ENCODE measurements around the gene PAQR4. TPM values are rescaled to one million over a fixed set of nuclear protein-coding genes. Genes with fewer than 3 reads are reported as not detected.

Gene PAQR4
- total and polyA plus RNA-seq, 10 of the 15 experiments (the other 5 are each of a cell fraction or from before 2014, with no cell fraction given): 0.39 to 31.8 (median 13.5) TPM

DNA sequence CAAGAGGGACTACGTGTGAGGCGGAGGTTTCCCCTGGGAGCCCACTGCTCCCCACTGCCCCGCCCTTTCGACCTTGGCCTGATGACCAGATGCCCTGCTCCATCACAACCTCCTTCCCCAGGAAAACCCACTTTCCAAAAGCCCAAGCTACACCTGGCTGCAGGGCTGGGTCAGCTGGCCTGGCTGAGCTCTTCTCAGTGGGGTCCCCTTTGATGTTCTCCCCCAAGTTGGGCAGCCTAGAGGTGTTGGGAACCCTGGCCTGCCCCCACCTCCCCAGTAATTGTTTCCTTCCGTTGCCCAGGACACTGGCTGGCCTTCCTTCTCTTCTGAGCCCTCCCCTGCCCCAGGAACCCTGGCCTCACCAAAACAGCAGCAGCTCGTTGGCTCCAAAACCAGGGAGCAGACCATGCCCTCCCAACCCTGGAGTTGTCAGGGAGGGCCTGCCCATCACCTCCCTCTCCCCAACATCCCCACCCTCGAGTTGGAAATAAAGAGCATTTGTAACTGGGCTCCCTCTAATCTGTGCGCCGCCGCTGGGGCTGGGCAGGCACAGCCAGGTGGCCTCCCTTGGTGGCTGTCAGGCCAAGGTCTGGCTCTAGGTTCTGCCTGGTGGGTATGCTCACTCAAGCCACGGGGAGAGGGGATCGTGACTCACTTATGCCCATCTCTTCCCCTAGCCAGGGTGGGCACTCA is 45.0 kb downstream of the PAQR4 start:
- CTCF ChIA-PET: interaction anchor here (0.6 to 1.3 kb wide), 4 partner anchors 8 to 20 kb away, joined by 3 to 4 read pairs (median 3); no protein-coding TSS in a partner anchor
- intact Hi-C loops (cut with micrococcal nuclease; ENCODE audit: unreplicated experiment) (no loop called here), in situ Hi-C loops (cut with MboI) (no loop called here)
- Histone ChIP-seq H3K4me1 (ENCODE audit: control insufficient read depth, insufficient read depth, low read length) (no peaks in the 10 kb centered on the region), H3K27ac (ENCODE audit: control insufficient read depth, insufficient read depth) (no peak overlapping the region), H4K20me1 (ENCODE audit: control insufficient read depth, insufficient read depth) (no peaks in the 10 kb centered on the region), H3K9ac (ENCODE audit: control insufficient read depth, insufficient read depth, low read length) (no peak overlapping the region), H3K4me3 (no peak overlapping the region), H3K36me3 (ENCODE audit: control insufficient read depth in 2 of 2, insufficient read depth in 2 of 2, low read length in 1 of 2) (no peaks in the 10 kb centered on the region), H3K9me3 (replicated peaks; ENCODE audit: control insufficient read depth, insufficient read depth, low read length) (no peaks in the 10 kb centered on the region), H2AFZ (ENCODE audit: control insufficient read depth, low read depth, low read length) (no peak overlapping the region), H3K4me2 (ENCODE audit: control insufficient read depth, insufficient read depth) (no peak overlapping the region), H3K79me2 (ENCODE audit: control insufficient read depth, insufficient read depth, low read length) (no peaks in the 10 kb centered on the region), H3K27me3 (replicated peaks in 1 of 2; ENCODE audit: control insufficient read depth in 2 of 2, insufficient read depth in 2 of 2, low read length in 1 of 2) (peaks cover 0 to 10% of the 10 kb centered on the region in 2 experiments)
- ATAC-seq: no peak
- SMC1A ChIA-PET (ENCODE audit: uncharacterized antibody, unreplicated experiment): no interaction called here
- no TSS peak for BruUV-seq (replicated peaks)
- POLR2A ChIA-PET: no interaction called here
- no peak for FAIRE-seq
- no peak for DNase-seq (ENCODE audit: low read depth, low spot score)
- RAD21 ChIA-PET (ENCODE audit: unreplicated experiment): no interaction called here
- 42% methylated on average over 12 of the region's 12 CpGs for WGBS (ENCODE audit: insufficient coverage, insufficient replicate concordance, low lambda C conversion rate, missing lambda C conversion rate)
- TF ChIP-seq, protein P1, sequence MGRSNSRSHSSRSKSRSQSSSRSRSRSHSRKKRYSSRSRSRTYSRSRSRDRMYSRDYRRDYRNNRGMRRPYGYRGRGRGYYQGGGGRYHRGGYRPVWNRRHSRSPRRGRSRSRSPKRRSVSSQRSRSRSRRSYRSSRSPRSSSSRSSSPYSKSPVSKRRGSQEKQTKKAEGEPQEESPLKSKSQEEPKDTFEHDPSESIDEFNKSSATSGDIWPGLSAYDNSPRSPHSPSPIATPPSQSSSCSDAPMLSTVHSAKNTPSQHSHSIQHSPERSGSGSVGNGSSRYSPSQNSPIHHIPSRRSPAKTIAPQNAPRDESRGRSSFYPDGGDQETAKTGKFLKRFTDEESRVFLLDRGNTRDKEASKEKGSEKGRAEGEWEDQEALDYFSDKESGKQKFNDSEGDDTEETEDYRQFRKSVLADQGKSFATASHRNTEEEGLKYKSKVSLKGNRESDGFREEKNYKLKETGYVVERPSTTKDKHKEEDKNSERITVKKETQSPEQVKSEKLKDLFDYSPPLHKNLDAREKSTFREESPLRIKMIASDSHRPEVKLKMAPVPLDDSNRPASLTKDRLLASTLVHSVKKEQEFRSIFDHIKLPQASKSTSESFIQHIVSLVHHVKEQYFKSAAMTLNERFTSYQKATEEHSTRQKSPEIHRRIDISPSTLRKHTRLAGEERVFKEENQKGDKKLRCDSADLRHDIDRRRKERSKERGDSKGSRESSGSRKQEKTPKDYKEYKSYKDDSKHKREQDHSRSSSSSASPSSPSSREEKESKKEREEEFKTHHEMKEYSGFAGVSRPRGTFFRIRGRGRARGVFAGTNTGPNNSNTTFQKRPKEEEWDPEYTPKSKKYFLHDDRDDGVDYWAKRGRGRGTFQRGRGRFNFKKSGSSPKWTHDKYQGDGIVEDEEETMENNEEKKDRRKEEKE (IDR thresholded peaks at IDR 0.05): no peak
- TF ChIP-seq KAT2A (conservative IDR thresholded peaks at IDR 0.05; ENCODE audit: control insufficient read depth, low read depth, low read length): no peak
- no peak for TF ChIP-seq RAD51 (IDR thresholded peaks at IDR 0.05)
- TF ChIP-seq NFYB (IDR thresholded peaks at IDR 0.05; ENCODE audit: insufficient read depth, low read depth, low read length): no peak
- no peak for TF ChIP-seq YY1 (IDR thresholded peaks at IDR 0.05; ENCODE audit: low read depth, low read length)
- TF ChIP-seq CBX3 (IDR thresholded peaks at IDR 0.05; ENCODE audit: borderline replicate concordance, low read depth): no peak
- no peak for TF ChIP-seq POLR2AphosphoS2 (IDR thresholded peaks at IDR 0.05; ENCODE audit: low read depth, low read length)
- no peak for TF ChIP-seq ASH2L (IDR thresholded peaks at IDR 0.05; ENCODE audit: borderline replicate concordance, low read depth)
- TF ChIP-seq SPI1 (IDR thresholded peaks at IDR 0.05; ENCODE audit: borderline replicate concordance, insufficient read depth, low read depth, low read length): no peak
- no peak for TF ChIP-seq SMARCA5 (IDR thresholded peaks at IDR 0.05)
- TF ChIP-seq IRF4 (IDR thresholded peaks at IDR 0.05; ENCODE audit: low read depth, low read length): no peak
